ENCODE results near the gene CORIN.

DNA sequence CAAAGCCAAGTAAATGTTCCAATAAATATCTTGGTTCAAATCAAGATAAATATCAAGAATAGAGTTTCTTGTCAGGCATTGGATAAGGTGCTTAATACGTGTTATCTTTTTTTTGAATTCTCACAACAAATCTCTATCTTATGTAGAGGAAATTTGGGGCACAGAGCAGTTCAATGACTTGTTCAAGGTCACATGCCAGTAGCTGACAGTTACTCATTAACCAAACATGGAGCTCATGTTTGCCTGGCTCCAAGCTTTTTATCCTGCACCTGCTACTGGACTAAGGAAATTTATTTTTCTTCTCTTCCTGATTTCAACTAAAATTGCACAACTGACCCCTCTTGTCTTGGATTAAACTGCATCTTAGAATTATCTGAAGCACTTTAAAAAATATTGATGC lies 276.5 kb downstream of the CORIN start:
- TF ChIP-seq POLR2A (IDR thresholded peaks at IDR 0.05) = no peak
- no peak for TF ChIP-seq EP300 (IDR thresholded peaks at IDR 0.05)
- TF ChIP-seq POLR2AphosphoS5 (IDR thresholded peaks at IDR 0.05) = no peak
- TF ChIP-seq, protein P1, sequence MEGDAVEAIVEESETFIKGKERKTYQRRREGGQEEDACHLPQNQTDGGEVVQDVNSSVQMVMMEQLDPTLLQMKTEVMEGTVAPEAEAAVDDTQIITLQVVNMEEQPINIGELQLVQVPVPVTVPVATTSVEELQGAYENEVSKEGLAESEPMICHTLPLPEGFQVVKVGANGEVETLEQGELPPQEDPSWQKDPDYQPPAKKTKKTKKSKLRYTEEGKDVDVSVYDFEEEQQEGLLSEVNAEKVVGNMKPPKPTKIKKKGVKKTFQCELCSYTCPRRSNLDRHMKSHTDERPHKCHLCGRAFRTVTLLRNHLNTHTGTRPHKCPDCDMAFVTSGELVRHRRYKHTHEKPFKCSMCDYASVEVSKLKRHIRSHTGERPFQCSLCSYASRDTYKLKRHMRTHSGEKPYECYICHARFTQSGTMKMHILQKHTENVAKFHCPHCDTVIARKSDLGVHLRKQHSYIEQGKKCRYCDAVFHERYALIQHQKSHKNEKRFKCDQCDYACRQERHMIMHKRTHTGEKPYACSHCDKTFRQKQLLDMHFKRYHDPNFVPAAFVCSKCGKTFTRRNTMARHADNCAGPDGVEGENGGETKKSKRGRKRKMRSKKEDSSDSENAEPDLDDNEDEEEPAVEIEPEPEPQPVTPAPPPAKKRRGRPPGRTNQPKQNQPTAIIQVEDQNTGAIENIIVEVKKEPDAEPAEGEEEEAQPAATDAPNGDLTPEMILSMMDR (IDR thresholded peaks at IDR 0.05) = no peak

Measured in suprapubic skin (tissue), 4 donors.